IMR-90 (cell line): ENCODE results near the gene CD274. TPM values are rescaled to one million over a fixed set of nuclear protein-coding genes. Genes with fewer than 3 reads are reported as not detected.

Experiments
- ATAC-seq: fragments of 200-7000 bp; cut with Tn5 transposase; 2 replicates; pipeline ENCODE4 v1.9.1; 2020; ENCODE audit warnings: low read depth, mild to moderate bottlenecking, moderate library complexity
- Bru-seq: library from RNA; stranded (reverse); fragments of 400-500 nt; gene quantifications from one replicate; lab custom pipeline; 2021; lab: Mats Ljungman, UMichigan
- BruChase-seq, 2 experiments: library from RNA; stranded (reverse); fragments of 400-500 nt; gene quantifications; one replicate each; lab custom pipeline; 2021; lab: Mats Ljungman, UMichigan
- BruUV-seq: library from RNA; stranded (reverse); fragments of 400-500 nt; replicated peaks from 2 replicates; lab custom pipeline; 2021; lab: Mats Ljungman, UMichigan
- CTCF ChIA-PET: fragments of 300-600 bp; formaldehyde crosslinking; extraction: SDS; loops from one replicate; lab custom pipeline; 2021; ENCODE audit warnings: antibody characterized with exemption; lab: Yijun Ruan, JAX
- POLR2A ChIA-PET: fragments of 300-600 bp; sonication (Branson Sonifier 250); formaldehyde crosslinking; loops from one replicate; lab custom pipeline; 2022; ENCODE audit warnings: antibody characterized with exemption; ENCODE audit not compliant: unreplicated experiment; lab: Charles Lee
- DNase-seq: peaks from one replicate; pipeline ENCODE4 v3.0.0; 2013
- H2AFZ ChIP-seq: replicated peaks from 2 replicates; pipeline ENCODE3; 2013; ENCODE audit warnings: low read length, mild to moderate bottlenecking; ENCODE audit not compliant: poor library complexity
- H2AK5ac ChIP-seq: 2 replicates; pipeline ENCODE4 v1.6.1; 2013; ENCODE audit warnings: low read depth, low read length, inconsistent platforms
- H2AK9ac ChIP-seq: replicated peaks from 2 replicates; pipeline ENCODE3; 2013; ENCODE audit warnings: mild to moderate bottlenecking, low read depth, low read length, moderate library complexity; ENCODE audit not compliant: poor library complexity
- H2BK120ac ChIP-seq: 2 replicates; pipeline ENCODE4 v1.6.1; 2013; ENCODE audit warnings: low read depth, low read length, inconsistent platforms
- H2BK15ac ChIP-seq: 3 replicates; pipeline ENCODE4 v1.6.1; 2013; ENCODE audit warnings: low read depth, low read length, inconsistent platforms
- H2BK20ac ChIP-seq: 2 replicates; pipeline ENCODE4 v1.6.1; 2013; ENCODE audit warnings: low read depth, mild to moderate bottlenecking, inconsistent platforms, low read length, moderate library complexity
- H2BK5ac ChIP-seq: 2 replicates; pipeline ENCODE4 v1.6.1; 2013; ENCODE audit warnings: mild to moderate bottlenecking, low read depth, low read length, inconsistent platforms; ENCODE audit not compliant: poor library complexity, severe bottlenecking
- H3K14ac ChIP-seq: replicated peaks from 2 replicates; pipeline ENCODE4 v1.6.1; 2013; ENCODE audit warnings: low read depth, low read length, inconsistent platforms
- H3K18ac ChIP-seq: 2 replicates; pipeline ENCODE4 v1.6.1; 2013; ENCODE audit warnings: low read depth, low read length, control low read depth
- H3K23ac ChIP-seq: 2 replicates; pipeline ENCODE4 v1.6.1; 2013; ENCODE audit warnings: low read depth, low read length, inconsistent platforms
- H3K27ac ChIP-seq: 2 replicates; pipeline ENCODE4 v1.5.1; 2013; ENCODE audit warnings: mild to moderate bottlenecking, control low read depth, low read length; ENCODE audit not compliant: insufficient read depth
- H3K27me3 ChIP-seq: 2 replicates; pipeline ENCODE4 v1.6.1; 2013; ENCODE audit warnings: low read length; ENCODE audit not compliant: control insufficient read depth, insufficient read depth
- H3K36me3 ChIP-seq: 2 replicates; pipeline ENCODE4 v1.6.1; 2013; ENCODE audit warnings: low read length, mixed read lengths; ENCODE audit not compliant: control insufficient read depth, insufficient read depth
- H3K4ac ChIP-seq: 2 replicates; pipeline ENCODE4 v1.6.1; 2013; ENCODE audit warnings: low read depth, low read length, inconsistent platforms
- H3K4me1 ChIP-seq: 2 replicates; pipeline ENCODE4 v1.6.1; 2013; ENCODE audit warnings: low read length, mixed read lengths; ENCODE audit not compliant: control insufficient read depth, insufficient read depth
- H3K4me2 ChIP-seq: 2 replicates; pipeline ENCODE4 v1.6.1; 2013; ENCODE audit warnings: low read depth, mild to moderate bottlenecking, control low read depth, low read length, moderate library complexity
- H3K4me3 ChIP-seq: 2 replicates; pipeline ENCODE4 v1.5.1; 2013; ENCODE audit warnings: low read depth, mild to moderate bottlenecking, control low read depth, low read length, moderate library complexity; ENCODE audit not compliant: insufficient read depth
- H3K56ac ChIP-seq: 2 replicates; pipeline ENCODE4 v1.6.1; 2013; ENCODE audit warnings: low read length, inconsistent platforms; ENCODE audit not compliant: insufficient read depth; ENCODE audit errors: extremely low read depth
- H3K79me1 ChIP-seq, 2 experiments: 2 replicates each; pipeline ENCODE4 v1.6.1; 2013; ENCODE audit warnings: low read length in 2 of 2, inconsistent platforms in 1 of 2, low read depth in 1 of 2
- H3K9ac ChIP-seq: 2 replicates; pipeline ENCODE4 v1.6.1; 2013; ENCODE audit warnings: low read depth, low read length, control low read depth
- H3K9me1 ChIP-seq: 2 replicates; pipeline ENCODE4 v1.6.1; 2013; ENCODE audit warnings: low read length, inconsistent platforms; ENCODE audit not compliant: insufficient read depth
- H3K9me3 ChIP-seq: 2 replicates; pipeline ENCODE4 v1.6.1; 2013; ENCODE audit warnings: low read length; ENCODE audit not compliant: control insufficient read depth, insufficient read depth
- H4K20me1 ChIP-seq: 2 replicates; pipeline ENCODE4 v1.6.1; 2013; ENCODE audit warnings: low read length, inconsistent platforms; ENCODE audit not compliant: insufficient read depth
- H4K5ac ChIP-seq: 2 replicates; pipeline ENCODE4 v1.6.1; 2013; ENCODE audit warnings: mild to moderate bottlenecking, low read depth, low read length, control low read depth
- H4K8ac ChIP-seq, 2 experiments: 2 replicates each; pipeline ENCODE4 v1.6.1; 2013; ENCODE audit warnings: low read depth in 2 of 2, low read length in 2 of 2, control low read depth in 1 of 2, inconsistent platforms in 1 of 2
- H4K91ac ChIP-seq: 2 replicates; pipeline ENCODE4 v1.6.1; 2013; ENCODE audit warnings: low read depth, low read length, inconsistent platforms; ENCODE audit not compliant: insufficient read depth
- CEBPB ChIP-seq: IDR thresholded peaks from 2 replicates; pipeline ENCODE4 v1.6.1; 2012; ENCODE audit warnings: low read depth, low read length, improper control_type of control experiment
- CHD1 ChIP-seq: IDR thresholded peaks from 2 replicates; pipeline ENCODE4 v1.6.1; 2012; ENCODE audit warnings: low read depth, low read length, improper control_type of control experiment
- MAZ ChIP-seq: IDR thresholded peaks from 2 replicates; pipeline ENCODE4 v1.6.1; 2012; ENCODE audit warnings: low read depth, mild to moderate bottlenecking, low read length, improper control_type of control experiment, moderate library complexity, borderline replicate concordance
- MXI1 ChIP-seq: IDR thresholded peaks from 2 replicates; pipeline ENCODE4 v1.6.1; 2012; ENCODE audit warnings: low read depth, mild to moderate bottlenecking, low read length, moderate library complexity, borderline replicate concordance
- NFE2L2 ChIP-seq: fragments of 150-350 bp; IDR thresholded peaks from 2 replicates; pipeline ENCODE4 v1.6.1; 2016; ENCODE audit warnings: low read depth, mild to moderate bottlenecking, low read length
- POLR2A ChIP-seq: IDR thresholded peaks from 2 replicates; pipeline ENCODE4 v1.6.1; 2012; ENCODE audit warnings: mild to moderate bottlenecking, low read depth, low read length
- RCOR1 ChIP-seq: IDR thresholded peaks from 2 replicates; pipeline ENCODE4 v1.6.1; 2012; ENCODE audit warnings: mild to moderate bottlenecking, low read length, improper control_type of control experiment; ENCODE audit not compliant: insufficient replicate concordance
- WGBS, 2 experiments: methylation state at CpG; one replicate each; pipeline versions ENCODE4 v1.1.5 to v1.1.7; 2013; ENCODE audit warnings: missing lambda C conversion rate in 2 of 2; ENCODE audit not compliant: insufficient read length in 1 of 2; ENCODE audit errors: extremely low coverage in 2 of 2; 5-methylcytosine and 5-hydroxymethylcytosine counted together
- dilution Hi-C: fragments of 300-500 bp; cut with HindIII; formaldehyde crosslinking; loops from one replicate; pipeline ENCODE4 v1.14.3; 2018; ENCODE audit warnings: low sequenced_read_pairs; ENCODE audit not compliant: unreplicated experiment
- in situ Hi-C: fragments of 300-500 bp; cut with MboI; formaldehyde crosslinking; loops from 3 replicates; pipeline ENCODE4 v1.14.3; 2019; ENCODE audit warnings: low sequenced_read_pairs, inconsistent platforms, mixed read lengths
- intact Hi-C: fragments of 100-400 bp; cut with micrococcal nuclease; formaldehyde crosslinking; loops from 2 replicates; pipeline ENCODE4 v1.10.0; 2022
- long read RNA-seq: library from polyadenylated mRNA; unstranded; transcript quantifications from one replicate; pipeline ENCODE4 v2.0.0, GENCODE V29; 2021; ENCODE audit not compliant: unreplicated experiment
- polyA plus RNA-seq, 3 experiments: library from polyadenylated mRNA; depleted of rRNA; stranded (reverse); fragments of >200 nt; gene quantifications; 2 replicates each; pipeline ENCODE4 v1.2.3, GENCODE V29; 2012; ENCODE audit warnings: low replicate concordance in 1 of 3
- total RNA-seq: library from RNA; depleted of rRNA; stranded (reverse); fragments of >200 nt; gene quantifications from 2 replicates; pipeline ENCODE4 v1.2.3, GENCODE V29; 2012; rRNA removed
- TF ChIP-seq, protein P1 (sequence below): conservative IDR thresholded peaks from 2 replicates; pipeline ENCODE4 v1.5.1; 2012; ENCODE audit warnings: mild to moderate bottlenecking, low read depth, low read length, improper control_type of control experiment
- TF ChIP-seq, protein P2 (sequence below): fragments of 150-350 bp; IDR thresholded peaks from 2 replicates; pipeline ENCODE4 v1.6.1; 2017; ENCODE audit warnings: mild to moderate bottlenecking, antibody characterized with exemption, low read length, low read depth
- TF ChIP-seq, protein P3 (sequence below): fragments of 150-350 bp; IDR thresholded peaks from 2 replicates; pipeline ENCODE4 v1.6.1; 2016; ENCODE audit warnings: low read depth, mild to moderate bottlenecking, low read length, moderate library complexity, borderline replicate concordance

CD274 gene
- 19.4 and 29.4 TPM in 2 replicates for total RNA-seq
- polyA plus RNA-seq (2012; rRNA removed) = 13.9 and 17.4 TPM in 2 replicates
- polyA plus RNA-seq (2012; cell fraction: cytosol; rRNA removed) = 3.0 and 4.3 TPM in 2 replicates
- polyA plus RNA-seq (2012; cell fraction: nucleus; rRNA removed; ENCODE audit: low replicate concordance) = 4.8 and 33.9 TPM in 2 replicates
- percentile 87 among the genes with signal in this experiment for Bru-seq, nascent RNA
- percentile 37 among the genes with signal in this experiment for BruChase-seq, experiment 1, labeled RNA remaining after a 6-hour chase
- BruChase-seq, experiment 2, labeled RNA remaining after a 2-hour chase = percentile 51 among the genes with signal in this experiment
- long read RNA-seq, partial matches to known transcripts = 0 of 3 reads
- long read RNA-seq, other reads (novel, unspliced or antisense) = 3 of 3 reads

DNA sequence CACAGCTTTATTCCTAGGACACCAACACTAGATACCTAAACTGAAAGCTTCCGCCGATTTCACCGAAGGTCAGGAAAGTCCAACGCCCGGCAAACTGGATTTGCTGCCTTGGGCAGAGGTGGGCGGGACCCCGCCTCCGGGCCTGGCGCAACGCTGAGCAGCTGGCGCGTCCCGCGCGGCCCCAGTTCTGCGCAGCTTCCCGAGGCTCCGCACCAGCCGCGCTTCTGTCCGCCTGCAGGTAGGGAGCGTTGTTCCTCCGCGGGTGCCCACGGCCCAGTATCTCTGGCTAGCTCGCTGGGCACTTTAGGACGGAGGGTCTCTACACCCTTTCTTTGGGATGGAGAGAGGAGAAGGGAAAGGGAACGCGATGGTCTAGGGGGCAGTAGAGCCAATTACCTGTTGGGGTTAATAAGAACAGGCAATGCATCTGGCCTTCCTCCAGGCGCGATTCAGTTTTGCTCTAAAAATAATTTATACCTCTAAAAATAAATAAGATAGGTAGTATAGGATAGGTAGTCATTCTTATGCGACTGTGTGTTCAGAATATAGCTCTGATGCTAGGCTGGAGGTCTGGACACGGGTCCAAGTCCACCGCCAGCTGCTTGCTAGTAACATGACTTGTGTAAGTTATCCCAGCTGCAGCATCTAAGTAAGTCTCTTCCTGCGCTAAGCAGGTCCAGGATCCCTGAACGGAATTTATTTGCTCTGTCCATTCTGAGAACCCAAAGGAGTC, at the start of gene CD274:
TSS of gene CD274 (plus strand) at position 184 of the 733 bp plus-strand sequence. CDS start 5,572 bp downstream, outside the sequence.
- Histone ChIP-seq H2AFZ (peak within 1 kb of the TSS; percentile 93), H3K9ac (peak within 1 kb of the TSS; percentile 95), H3K27me3 (no peaks in the 10 kb centered on the region), H3K14ac (peak within 1 kb of the TSS; percentile 96), H3K4me1 (peaks cover 6% of the 10 kb centered on the region), H3K36me3 (no peaks in the 10 kb centered on the region), H4K5ac (peak within 1 kb of the TSS; percentile 93; the same call in 1 of the 2 replicates), H2BK20ac (peak within 1 kb of the TSS; percentile 47; the same call in 1 of the 2 replicates), H4K20me1 (no peaks in the 10 kb centered on the region), H3K23ac (peak within 1 kb of the TSS; percentile 93; the same call in 1 of the 2 replicates), H4K91ac (peak within 1 kb of the TSS; percentile 61), H3K9me1 (peaks cover 2% of the 10 kb centered on the region), H2AK9ac (peak within 1 kb of the TSS; percentile 79), H3K18ac (peak within 1 kb of the TSS; percentile 35), H3K4me2 (peak within 1 kb of the TSS; percentile 81), H3K9me3 (no peaks in the 10 kb centered on the region), H3K4me3 (peak within 1 kb of the TSS; percentile 62), H2AK5ac (peak within 1 kb of the TSS; percentile 79), H2BK5ac (peak within 1 kb of the TSS; percentile 82), H4K8ac (peak within 1 kb of the TSS; percentile 64 to 76), H3K79me1 (peaks cover 0 to 24% of the 10 kb centered on the region in 2 experiments; a peak in 2 of 4 replicates), H2BK120ac (peak within 1 kb of the TSS; percentile 82), H3K27ac (peak within 1 kb of the TSS; percentile 89), H3K56ac (peak within 1 kb of the TSS; percentile 88), H3K4ac (peak within 1 kb of the TSS; percentile 86), H2BK15ac (peak within 1 kb of the TSS; percentile 78; the same call in 2 of the 3 replicates)
- ATAC-seq (peak; percentile 96), DNase-seq (peak; percentile 93)
- intact Hi-C loops = loop anchor here (1.0 kb wide), 1 partner anchor 140 kb away; no protein-coding TSS in a partner anchor
- TSS peak; percentile 83 for BruUV-seq
- in situ Hi-C loops = loop anchor here (25.0 kb wide), 1 partner anchor 262 kb away; no protein-coding TSS in a partner anchor
- 17% methylated on average over 3 of the region's 36 CpGs; no CpG with 5 or more reads in 1 of the 2 experiments for WGBS, 2 experiments
- POLR2A ChIA-PET = interaction anchor here (0.9 to 1.2 kb wide), 2 partner anchors 60 to 62 kb away, joined by 4 to 5 read pairs; partner anchors contain the start of gene PDCD1LG2
- CTCF ChIA-PET = interaction anchor here (0.7 to 2.1 kb wide), 10 partner anchors 10 to 150 kb away, joined by 3 to 10 read pairs (median 5); partner anchors contain the start of gene PLGRKT
- dilution Hi-C loops = no loop called here
- TF ChIP-seq CEBPB = peak; percentile 87
- peak; percentile 31; the same call in 1 of the 2 replicates for TF ChIP-seq MAZ
- TF ChIP-seq, protein P1, sequence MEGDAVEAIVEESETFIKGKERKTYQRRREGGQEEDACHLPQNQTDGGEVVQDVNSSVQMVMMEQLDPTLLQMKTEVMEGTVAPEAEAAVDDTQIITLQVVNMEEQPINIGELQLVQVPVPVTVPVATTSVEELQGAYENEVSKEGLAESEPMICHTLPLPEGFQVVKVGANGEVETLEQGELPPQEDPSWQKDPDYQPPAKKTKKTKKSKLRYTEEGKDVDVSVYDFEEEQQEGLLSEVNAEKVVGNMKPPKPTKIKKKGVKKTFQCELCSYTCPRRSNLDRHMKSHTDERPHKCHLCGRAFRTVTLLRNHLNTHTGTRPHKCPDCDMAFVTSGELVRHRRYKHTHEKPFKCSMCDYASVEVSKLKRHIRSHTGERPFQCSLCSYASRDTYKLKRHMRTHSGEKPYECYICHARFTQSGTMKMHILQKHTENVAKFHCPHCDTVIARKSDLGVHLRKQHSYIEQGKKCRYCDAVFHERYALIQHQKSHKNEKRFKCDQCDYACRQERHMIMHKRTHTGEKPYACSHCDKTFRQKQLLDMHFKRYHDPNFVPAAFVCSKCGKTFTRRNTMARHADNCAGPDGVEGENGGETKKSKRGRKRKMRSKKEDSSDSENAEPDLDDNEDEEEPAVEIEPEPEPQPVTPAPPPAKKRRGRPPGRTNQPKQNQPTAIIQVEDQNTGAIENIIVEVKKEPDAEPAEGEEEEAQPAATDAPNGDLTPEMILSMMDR = peak; percentile 70
- TF ChIP-seq, protein P2, sequence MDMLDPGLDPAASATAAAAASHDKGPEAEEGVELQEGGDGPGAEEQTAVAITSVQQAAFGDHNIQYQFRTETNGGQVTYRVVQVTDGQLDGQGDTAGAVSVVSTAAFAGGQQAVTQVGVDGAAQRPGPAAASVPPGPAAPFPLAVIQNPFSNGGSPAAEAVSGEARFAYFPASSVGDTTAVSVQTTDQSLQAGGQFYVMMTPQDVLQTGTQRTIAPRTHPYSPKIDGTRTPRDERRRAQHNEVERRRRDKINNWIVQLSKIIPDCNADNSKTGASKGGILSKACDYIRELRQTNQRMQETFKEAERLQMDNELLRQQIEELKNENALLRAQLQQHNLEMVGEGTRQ = no peak
- no peak for TF ChIP-seq NFE2L2
- TF ChIP-seq, protein P3, sequence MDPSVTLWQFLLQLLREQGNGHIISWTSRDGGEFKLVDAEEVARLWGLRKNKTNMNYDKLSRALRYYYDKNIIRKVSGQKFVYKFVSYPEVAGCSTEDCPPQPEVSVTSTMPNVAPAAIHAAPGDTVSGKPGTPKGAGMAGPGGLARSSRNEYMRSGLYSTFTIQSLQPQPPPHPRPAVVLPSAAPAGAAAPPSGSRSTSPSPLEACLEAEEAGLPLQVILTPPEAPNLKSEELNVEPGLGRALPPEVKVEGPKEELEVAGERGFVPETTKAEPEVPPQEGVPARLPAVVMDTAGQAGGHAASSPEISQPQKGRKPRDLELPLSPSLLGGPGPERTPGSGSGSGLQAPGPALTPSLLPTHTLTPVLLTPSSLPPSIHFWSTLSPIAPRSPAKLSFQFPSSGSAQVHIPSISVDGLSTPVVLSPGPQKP = no peak
- peak; percentile 16 for TF ChIP-seq RCOR1
- TF ChIP-seq MXI1 = peak; percentile 78; the same call in 1 of the 2 replicates
- peak; percentile 83 for TF ChIP-seq POLR2A
- no peak for TF ChIP-seq CHD1
